GM12891 (cell line): ENCODE data around the gene CCDC188.

Experiments used
- POLR2A ChIP-seq: IDR thresholded peaks from 2 replicates; pipeline ENCODE4 v1.6.1; 2011; ENCODE audit warnings: low read depth, low read length, control low read depth
- POLR2AphosphoS5 ChIP-seq: IDR thresholded peaks from 2 replicates; pipeline ENCODE4 v1.6.1; 2011; ENCODE audit warnings: low read depth, low read length, control low read depth

- no peak for TF ChIP-seq POLR2AphosphoS5
- no peak; the same call in 1 of the 2 replicates for TF ChIP-seq POLR2A
Measured at GRCh38 chr22:20118300-20119020, 32.4 kb downstream of the CCDC188 start.
